T-helper 1 cell (primary cell): Measurements from ENCODE around the gene PLBD2.

ENCODE experiments used
- DNase-seq, 5 donors: peaks; one replicate each; pipeline ENCODE4 v3.0.0-alpha.2; 2012 to 2020

Gene PLBD2

DNA sequence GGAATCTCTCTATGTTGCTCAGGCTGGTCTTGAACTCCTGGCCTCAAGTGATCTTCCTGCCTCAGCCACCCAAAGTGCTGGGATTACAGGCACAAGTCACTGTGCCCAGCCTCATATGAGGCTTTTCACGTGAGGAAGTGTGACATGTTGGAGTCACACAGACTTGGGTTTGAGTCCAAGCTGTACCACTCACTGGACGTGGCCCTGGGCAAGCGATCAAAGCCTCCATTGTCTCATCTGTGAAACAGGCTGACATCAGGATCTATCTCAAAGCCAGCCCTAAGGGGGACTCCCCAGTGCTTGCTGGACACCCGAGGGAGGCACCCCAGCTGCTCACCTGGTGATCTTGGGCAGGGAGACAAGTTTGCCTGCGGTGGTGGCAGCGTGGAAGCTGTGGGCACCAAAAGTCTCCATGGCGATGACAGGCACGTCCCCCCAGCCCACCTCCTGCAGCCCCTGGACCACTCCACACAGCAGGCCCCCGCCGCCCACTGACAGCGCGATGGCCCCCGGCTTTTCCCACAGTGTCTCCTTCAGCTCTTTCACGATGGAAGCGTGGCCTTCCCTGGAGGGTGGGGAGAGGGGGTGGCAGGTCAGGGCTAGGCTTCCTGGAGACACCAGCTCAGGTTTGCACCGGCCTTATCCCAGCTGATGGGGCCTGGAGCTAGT lies 38.6 kb downstream of the PLBD2 start:
- no peak for DNase-seq

DNA sequence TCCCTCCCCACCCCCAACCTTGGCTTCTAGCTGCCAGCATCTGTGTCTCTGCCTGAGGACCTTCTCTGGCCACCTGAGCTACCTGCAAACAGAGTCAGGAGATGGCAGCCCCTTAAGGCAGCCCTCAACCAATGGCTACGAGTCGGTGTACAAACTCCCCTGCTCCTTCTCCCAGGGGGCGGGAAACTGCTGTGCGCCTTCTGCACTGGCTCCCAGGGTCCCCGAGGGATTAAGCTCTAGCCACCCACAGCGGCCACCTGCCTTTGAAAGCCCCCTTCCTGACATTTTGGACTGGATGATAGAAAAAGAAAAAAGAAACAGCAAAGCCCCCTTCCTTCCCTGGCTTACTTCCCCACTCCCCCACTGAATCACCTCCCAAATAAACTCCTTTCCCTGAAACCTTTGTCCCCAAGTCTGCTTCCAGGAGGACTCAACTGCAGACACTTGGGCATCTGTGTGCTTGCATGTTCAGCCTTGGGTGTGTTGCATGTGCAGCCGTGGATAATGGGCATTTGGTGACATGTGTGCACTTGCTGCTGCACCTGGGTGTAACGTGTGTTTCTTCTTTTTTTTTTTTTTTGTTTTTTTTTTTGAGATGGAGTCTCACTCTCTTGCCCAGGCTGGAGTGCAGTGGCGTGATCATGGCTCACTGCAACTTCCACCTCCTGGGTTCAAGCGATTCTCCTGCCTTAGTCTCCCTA lies 39.3 kb downstream of the PLBD2 start:
- no peak for DNase-seq

DNA sequence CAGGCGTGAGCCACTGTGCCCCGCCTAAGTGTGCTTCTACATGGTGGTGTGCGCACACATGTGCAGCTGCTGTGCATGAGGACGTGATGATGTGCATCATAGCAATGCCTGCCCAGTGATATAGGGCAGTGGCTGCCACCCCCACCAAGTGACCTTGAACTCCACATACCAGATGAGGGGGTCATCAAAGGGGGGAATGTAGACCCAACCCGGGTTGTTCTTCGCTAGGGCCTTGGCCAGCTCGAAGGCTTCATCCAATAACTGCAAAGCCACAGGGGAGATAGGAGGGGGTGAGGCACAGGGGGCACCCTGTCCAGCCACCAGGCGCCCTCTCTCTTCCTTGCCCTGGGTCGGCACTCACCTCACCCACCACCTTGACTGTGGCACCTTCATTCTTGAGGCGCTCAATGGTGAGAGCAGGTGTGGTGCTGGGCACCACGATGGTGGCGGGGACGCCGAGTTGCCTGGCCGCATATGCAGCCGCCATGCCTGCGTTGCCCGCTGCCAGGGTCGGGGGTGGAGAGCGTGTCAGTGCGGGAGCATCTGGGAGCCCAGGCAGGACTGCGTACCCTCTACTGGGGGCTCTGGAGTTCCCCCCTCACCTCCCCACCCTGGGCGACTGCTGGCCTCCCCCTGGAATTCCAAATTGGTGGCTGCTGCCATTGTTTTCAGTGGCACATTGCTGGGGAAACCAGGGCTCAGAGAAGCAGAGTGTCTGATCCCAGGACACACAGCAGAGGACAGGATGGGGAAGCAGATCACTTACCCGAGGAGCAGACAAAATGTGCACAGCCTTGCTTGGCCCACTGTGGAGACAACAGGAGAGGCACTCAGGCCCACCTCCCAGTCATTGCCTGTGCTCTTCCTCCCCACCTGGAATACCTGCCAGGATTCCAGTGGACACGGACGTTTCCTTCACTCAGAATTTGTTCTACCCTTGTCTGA lies 40.2 kb downstream of the PLBD2 start:
- no peak for DNase-seq

DNA sequence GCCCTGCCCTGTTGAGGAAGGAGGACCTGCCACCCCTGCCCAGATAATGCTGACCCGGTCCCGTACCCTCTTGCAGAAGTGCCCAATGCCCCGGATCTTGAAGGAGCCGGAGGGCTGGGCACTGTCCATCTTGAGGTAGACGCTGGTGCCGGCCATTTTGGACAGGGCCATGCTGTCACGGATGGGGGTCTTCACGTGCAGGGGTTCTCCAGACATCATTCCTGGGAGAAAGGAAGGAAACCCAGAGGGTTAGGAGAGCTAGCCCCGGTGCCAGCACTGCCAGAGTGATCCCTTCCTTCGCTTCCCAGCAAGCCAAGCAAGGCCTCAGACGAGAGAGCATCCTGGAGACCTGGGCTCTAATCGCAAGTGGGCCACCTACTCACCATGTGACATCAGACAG lies 41.1 kb downstream of the PLBD2 start:
- DNase-seq, result no peak

DNA sequence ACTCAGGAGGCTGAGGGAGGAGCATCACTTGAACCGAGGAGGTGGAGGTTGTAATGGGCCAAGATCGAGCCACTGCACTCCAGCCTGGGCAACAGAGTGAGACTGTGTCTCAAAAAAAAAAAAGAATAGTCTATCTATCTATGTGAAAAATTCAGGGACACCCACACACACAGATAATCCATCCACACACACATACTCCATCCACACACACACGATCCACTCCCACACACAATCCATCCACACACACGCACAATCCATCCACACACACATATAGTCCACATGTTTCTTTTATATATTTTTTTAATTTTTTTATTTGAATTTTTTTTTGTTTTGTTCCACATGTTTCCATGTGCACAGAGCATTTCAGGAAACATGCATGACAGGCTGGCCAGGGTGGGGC lies 42.0 kb downstream of the PLBD2 start:
- DNase-seq, result no peak

DNA sequence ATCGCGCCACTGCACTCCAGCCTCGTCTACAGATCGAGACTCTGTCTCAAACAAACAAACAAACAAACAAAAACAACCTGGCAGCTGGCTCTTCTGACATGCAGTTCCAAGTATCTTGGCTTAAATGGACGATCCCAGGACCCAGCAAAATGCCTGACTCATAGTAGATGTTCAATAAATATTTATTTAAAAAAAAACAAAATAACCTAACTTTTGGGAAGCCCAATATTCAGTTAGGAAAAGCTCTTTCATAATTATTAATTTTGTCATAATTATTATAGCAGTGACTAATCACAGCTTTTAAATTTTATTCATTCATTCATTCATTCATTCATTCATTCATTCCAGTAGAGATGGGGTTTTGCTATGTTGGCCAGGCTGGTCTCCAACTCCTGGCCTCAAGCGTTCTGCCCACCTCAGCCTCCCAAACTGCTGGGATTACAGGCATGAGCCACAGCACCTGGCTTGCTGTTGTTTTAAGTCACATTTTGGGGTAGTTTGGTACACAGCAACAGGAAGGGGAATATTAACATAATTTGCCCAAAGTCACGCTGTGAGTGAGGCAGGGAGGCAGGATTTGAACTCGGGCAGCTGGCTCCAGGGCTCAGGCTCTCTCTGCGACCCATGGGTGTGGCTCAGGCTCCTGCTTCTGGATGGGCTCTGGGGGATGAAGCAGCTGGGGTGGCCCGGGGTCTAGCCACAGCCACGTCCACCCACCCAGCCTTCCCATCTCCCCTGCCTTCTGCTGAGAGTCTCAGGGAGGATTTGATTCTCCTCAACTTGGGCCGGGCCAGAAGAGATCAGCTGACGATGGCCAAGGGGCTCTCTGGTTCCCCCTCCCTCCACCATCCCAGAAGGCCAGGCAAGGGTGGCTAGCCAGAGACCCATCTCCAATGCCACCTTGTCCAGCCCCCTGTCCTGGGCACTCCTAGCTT lies 42.9 kb downstream of the PLBD2 start:
- no peak for DNase-seq

DNA sequence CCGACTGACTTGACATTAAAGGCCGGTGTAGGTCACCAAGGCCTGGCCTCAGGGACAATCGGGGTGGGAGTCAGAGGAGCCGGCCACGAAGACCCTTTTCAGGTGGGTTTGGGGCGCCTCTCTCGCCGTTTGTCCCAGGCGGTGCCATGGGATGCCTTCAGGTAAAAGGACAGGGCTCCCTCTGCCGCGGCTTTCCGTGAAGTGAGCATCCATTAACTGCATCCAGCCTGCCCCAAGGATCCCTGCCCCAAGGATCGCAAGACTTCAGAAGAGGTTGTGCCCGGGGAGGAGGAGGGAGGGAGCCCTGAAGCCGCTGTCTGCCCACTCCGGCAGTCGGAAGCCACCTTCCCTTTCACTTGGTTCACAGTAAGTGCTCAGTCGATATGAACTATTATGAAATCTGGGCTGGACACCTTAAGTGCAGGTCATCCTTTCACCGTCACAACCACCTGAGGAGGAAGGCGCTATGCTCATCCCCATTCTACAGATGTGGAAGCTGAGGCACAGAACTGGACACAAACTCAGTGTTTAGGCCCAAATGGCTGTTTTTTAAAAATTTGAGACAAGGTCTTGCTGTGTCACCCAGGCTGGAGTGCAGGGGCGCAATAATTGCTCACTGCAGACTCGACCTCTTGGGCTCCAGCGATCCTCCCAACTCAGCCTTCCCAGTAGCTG lies 44.3 kb downstream of the PLBD2 start:
- DNase-seq, result no peak

DNA sequence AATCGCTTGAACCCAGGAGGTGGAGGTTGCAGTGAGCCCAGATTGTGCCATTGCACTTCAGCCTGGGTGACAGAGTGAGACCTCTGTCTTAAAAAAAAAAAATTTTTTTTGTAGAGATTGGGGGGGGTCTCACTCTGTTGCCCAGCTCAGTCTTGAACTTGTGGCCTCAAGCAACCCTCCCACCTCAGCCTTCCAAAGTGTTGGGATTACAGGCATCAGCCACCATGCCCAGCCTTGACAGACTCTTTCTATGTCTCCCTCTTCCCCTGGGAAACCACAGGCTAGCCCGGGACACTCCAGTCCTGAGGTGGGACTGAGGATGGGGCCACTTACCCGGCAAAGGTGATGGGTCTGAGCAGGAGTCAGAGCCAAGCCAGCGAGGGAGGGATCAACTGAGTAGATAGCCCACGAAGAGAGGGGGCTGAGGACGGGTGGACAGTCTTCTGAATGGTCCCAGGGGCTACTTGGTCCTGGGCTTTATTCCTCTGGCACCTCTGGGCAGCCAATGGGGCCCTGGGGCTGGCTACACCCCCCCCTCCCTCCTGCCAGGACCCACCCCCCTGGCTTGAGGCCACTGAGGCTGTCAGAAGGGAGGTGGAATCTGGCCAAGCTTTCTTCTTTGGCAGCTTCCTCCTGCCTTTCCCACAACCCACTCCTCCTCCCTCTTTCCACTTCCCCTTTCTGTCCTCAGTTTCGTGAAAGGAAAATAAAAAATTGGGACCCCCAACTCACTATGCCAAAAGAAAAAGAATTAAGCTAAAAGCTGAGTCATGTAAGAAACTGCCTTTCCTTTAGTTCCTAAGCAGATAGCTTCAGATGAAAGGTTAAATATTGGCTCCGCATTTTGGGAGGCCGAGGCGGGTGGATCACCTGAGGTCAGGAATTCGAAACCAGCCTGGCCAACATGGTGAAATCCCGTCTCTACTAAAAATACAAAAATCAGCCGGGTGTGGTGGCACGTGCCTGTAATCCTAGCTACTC lies 45.3 kb downstream of the PLBD2 start, which contains the start of gene SDS:
Gene SDS (minus strand): TSS at position 453 of the 981 bp plus-strand sequence. CDS start 4,179 bp downstream, outside the sequence.
- no peak for DNase-seq

DNA sequence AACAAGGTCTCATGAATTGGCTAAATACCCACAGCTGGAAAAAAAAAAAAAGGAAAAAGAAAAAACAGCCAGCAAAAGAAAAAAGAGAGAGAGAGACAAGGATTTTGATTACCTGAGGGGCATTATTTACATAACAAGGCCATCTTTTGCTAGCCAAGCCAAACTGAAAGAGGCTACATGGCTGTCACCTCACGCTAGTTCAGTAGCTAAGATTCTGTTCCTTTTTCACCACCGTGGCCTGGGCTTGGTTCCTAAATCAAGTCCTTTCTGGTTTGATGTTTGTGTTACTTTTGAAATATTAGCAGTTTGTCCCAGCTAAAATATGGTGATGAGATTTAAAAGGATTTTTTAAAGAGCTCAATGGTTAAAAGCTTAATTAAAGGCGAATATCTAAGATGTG lies 47.3 kb downstream of the PLBD2 start:
- DNase-seq, result no peak

DNA sequence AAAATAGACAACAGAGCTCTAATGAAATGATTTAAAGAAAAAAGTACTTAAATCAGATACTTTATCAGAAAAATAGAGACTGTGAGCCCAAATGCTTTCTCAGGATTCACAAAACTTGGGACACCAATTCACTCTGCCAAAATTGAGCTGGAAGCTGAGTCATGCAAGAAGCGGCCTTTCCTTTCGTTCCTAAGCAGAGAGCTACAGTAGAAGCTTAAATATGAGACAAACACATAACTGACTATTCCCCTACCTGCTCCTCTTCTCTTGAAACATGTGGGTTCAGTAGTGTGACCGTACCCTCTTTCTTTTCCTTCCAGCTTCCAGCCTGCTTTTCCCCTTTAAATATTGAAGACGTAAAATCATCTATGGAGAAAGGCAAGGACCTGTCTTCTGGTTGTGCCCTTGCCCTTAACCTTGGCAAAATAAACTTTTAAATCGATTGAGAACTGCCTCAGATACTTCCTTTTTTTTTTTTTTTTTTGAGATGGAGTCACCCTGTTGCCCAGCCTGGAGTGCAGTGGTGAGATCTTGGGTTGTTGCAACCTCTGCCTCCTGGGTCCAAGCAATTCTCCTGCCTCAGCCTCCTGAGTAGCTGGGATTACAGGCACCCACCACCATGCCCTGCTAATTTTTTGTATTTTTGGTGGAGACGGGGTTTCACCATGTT lies 49.7 kb downstream of the PLBD2 start:
- DNase-seq, result no peak

DNA sequence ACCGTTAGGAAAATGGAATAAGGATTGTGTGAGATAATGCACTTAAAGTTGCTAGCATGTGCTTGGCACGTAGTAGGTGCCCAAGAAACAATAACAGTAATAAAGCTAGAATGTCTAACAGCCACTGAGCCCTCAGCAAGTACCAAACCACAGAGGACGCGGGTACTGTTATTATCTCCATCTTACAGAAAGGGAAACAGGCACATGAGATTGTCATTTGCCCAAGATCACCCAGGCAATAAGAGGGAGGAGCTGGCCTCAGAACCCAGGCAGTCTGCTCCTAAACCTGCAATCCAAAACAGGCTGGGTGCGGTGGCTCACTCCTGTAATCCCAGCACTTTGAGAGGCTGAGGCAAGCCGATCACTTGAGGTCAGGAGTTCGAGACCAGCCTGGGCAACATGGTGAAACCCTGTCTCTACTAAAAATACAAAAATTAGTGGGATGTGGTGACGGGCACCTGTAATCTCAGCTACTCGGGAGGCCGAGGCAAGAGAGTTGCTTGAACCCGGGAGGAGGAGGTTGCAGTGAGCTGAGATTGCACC lies 50.4 kb downstream of the PLBD2 start:
- DNase-seq, result no peak

DNA sequence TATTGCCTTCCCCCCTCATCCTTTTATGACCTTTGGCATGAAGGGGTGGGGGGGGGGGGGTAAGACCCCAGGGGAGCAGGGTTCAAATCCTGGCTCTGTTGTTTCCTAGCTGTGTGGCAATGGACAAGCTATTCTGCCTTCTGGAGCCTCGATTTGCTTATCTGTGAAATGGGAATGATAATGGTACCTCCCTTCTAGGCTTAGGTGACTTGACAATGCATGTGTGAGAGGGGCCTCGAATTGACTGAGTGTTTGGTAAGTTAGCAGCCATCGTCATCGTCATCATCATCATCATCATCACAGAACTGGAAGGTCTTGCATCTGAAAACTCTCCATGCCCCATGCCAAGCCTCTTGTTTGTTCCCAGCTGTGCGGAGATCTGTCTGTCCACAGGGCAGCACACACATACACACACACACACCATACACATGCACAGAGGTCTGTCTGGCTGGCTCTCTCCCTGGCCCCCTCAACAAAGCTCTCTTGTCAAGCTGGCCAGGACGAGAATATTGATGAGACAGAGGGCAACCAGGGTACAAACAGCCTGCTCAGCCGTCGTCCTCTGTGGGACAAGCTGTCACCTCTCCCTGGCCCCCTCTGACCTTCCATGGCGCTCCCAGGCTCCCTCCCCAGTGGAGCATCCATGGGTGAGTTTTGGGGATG lies 51.2 kb downstream of the PLBD2 start:
- no peak for DNase-seq

DNA sequence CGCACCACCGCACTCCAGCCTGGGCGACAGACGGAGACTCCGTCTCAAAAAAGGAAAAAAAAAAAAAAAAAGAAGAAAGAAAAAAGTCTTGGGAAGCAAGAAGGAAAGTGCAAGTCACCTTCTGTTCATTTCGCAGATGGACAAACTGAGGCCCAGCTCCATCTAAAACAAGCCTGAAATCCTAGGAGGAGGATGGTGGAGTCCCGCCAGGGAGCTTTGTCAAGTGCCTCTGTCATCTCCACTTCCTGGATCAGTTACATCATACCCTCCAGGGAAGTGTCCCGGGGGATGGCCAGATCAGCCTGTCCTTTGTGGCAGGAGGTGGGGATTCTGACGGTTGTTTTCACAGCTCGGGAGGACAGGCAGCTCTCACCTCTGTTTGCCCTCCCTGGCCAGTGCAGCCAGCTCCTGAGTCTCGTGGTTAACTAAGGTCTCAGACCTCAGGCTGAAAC lies 55.1 kb downstream of the PLBD2 start:
- no peak for DNase-seq

DNA sequence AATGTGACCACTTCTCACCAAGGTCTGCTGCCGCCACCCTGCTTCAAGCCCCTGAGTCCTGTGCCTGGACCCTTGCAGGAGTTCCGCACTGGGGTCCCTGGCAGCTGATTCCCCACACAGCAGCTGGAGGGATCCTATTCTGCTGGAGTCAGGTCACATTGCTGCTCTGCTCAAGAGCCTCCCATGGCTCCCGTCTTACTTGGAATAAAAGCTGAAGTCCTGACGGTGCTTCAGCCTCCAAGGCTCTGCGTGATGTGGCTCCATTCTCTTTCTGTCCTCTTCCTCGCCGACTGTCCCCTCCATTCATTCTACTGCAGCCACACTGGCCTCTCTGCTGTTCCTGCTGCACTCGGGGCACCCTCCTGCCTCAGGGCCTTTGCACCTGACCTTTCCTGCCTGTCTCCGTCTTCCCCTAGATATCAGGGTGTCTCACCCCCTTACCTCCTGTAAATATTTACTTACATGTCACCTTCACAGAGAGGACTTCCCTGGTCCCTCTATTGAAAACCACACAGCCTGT lies 56.2 kb downstream of the PLBD2 start:
- no peak for DNase-seq

DNA sequence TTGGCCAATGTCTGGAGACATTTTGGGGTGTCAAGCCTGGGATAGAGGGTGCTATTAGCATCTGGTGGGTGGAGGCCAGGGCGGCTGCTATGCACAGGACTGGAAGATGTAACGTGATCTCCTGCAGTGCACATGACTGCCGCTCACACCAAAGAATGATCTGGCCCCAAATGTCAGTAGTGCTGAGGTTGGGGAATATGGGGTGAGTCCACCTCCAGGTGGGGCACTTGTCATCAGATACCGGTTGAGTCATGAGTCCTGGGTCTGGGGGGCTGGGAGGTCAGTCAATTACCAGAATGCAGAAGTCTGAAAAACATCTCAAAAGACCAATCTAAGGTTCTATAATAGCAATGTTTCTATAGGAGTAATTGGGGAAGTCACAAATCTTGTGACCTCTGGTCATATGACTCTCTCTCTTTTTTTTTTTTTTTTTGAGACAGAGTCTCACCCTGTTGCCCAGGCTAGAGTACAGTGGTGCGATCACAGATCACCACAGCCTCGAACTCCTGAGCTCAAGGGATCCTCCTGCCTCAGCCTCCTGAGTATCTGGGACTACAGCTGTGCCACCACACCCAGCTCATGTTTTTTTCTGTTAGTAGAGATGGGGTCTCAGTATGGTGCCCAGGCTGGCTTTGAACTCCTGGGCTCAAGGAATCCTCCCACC lies 57.8 kb downstream of the PLBD2 start:
- DNase-seq, result no peak

DNA sequence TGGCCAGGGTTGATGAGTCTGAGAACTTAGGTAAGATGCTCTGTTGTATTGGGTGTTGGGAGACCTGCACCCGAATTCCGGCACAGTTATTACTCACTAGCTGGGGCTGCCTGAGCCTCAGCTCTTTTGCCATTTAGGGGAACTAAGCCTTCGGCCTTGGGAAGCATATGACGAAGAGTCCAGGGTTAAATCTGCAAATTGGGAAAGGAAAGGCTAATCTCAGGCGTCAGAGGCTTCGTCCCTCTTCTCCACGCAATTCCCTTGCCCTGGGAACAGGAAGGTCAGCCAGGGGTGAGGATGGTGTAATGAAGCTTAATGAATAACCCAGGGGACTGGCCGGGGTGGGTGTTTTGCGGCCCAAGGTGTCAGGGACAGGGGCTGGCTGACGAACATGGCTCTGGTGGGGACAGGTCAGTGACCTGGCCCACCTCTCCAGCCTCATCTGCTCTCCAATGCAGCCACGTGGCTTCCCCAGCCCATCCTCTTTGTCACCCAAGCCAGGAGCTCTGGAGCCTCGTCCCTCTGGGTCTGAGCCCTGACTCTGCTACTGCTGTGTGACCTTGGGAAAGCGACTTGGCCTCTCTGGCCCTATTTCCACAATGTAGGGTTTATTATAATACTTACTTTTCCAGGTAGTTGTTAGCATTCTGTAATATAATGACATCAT lies 60.0 kb downstream of the PLBD2 start:
- no peak for DNase-seq

DNA sequence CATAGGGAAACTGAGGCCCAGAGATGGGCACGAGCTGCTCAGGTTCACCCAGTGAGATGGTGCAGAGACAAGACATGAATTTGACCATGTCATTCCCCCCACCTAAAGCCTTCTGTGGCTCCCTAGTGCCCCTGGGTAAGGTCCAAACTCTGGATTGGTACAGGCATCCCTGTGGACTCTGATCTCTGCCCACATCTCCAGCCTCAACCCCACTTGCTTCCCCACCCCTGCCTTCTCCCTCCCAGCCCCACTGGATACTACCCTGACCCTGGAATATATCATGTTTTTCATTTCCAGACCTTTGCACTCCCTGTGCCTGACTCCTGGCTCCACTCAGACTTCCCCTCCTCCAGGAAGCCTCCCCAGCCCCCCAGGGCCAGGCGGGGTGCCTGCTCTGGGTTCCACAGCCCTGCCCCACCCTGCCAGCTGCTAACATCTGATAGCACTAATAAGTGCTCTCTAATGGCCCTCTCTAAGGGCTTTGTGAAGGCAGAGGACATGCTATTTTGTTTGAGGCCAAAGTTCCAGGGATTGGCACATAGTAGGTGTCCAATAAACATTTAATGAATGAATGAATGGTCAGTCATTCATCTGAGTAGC lies 62.7 kb downstream of the PLBD2 start:
- DNase-seq, result no peak
